Activated naive CD4-positive, alpha-beta T cell treated with anti-CD3 and anti-CD28 coated beads, Interleukin-2, amount 10 ng/mL, durations not matched to agents 7 days and 5 days (primary cell): Measurements from ENCODE around the gene ZNF205.
A peak's percentile ranks its signal among the peaks of the same experiment; 100 is the strongest.

ENCODE experiments used
- CTCF ChIA-PET: fragments of 350-600 bp; sonication (Branson Sonifier 250); formaldehyde crosslinking; loops from one replicate; lab custom pipeline; 2021; ENCODE audit warnings: antibody characterized with exemption; lab: Charles Lee
- DNase-seq: peaks from one replicate; pipeline ENCODE4 v3.0.0-alpha.2; 2020
- H3K27ac Mint-ChIP-seq: one replicate; pipeline ENCODE4 v1.8.0; 2021; ENCODE audit warnings: mild to moderate bottlenecking, moderate library complexity, mixed read lengths
- H3K27me3 Mint-ChIP-seq: one replicate; pipeline ENCODE4 v1.8.0; 2021; ENCODE audit warnings: mild to moderate bottlenecking, mixed read lengths
- H3K36me3 Mint-ChIP-seq: one replicate; pipeline ENCODE4 v1.8.0; 2021; ENCODE audit warnings: mixed read lengths
- H3K4me1 Mint-ChIP-seq: one replicate; pipeline ENCODE4 v1.8.0; 2021; ENCODE audit warnings: mixed read lengths
- H3K4me3 Mint-ChIP-seq: one replicate; pipeline ENCODE4 v1.8.0; 2021; ENCODE audit warnings: mild to moderate bottlenecking, moderate library complexity, mixed read lengths
- H3K9me3 Mint-ChIP-seq: one replicate; pipeline ENCODE4 v1.8.0; 2021; ENCODE audit warnings: mixed read lengths

ZNF205 gene

DNA sequence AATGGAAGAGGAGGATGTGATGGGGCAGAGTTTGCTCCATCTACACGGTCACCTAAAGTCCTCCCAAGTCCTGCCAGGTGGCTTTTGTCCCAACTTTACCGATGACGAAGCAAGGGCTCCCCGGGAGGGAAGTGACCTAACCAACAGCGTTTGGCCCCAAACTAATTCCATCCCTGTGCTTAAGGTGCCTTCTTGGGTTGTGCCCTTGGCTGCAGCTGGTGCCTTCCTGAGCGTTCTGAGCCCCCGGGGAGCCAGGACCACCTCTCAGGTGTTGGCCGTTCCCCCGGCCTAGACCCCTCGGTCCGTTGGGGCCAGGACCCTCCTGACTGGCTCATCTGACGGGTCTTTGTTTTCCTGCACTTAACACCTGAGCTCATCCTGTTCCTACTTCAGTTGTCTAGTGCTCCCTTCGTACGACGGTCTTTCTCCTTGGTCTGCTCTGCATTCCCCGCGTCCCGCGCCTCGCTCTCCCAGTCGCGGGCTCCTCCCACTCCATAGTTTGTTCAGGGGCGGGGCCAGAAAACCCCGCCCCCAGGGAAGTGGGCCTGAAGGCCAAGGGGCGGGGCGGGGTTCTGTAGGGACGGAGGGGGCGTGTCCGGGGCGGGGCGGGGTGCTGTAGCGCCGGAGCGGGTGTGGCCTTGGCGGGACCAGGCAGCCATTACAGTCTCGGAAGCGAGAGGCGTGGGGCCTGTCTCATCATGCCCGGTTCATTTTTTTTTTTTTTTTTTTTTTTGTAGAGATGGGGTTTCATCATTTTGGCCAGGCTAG, 12.5 kb upstream of the ZNF205 start:
- Mint-ChIP-seq H3K27ac (peak overlapping the region; percentile 78), H3K9me3 (no peaks in the 10 kb centered on the region), H3K4me3 (peak overlapping the region; percentile 73), H3K36me3 (no peaks in the 10 kb centered on the region), H3K27me3 (peaks cover 18% of the 10 kb centered on the region), H3K4me1 (peaks cover 79% of the 10 kb centered on the region)
- peak; percentile 95 for DNase-seq
- CTCF ChIA-PET = interaction anchor here (0.8 to 11.4 kb wide), 5 partner anchors 29 to 69 kb away, joined by 3 to 200 read pairs (median 11); partner anchors contain the start of gene IL32

DNA sequence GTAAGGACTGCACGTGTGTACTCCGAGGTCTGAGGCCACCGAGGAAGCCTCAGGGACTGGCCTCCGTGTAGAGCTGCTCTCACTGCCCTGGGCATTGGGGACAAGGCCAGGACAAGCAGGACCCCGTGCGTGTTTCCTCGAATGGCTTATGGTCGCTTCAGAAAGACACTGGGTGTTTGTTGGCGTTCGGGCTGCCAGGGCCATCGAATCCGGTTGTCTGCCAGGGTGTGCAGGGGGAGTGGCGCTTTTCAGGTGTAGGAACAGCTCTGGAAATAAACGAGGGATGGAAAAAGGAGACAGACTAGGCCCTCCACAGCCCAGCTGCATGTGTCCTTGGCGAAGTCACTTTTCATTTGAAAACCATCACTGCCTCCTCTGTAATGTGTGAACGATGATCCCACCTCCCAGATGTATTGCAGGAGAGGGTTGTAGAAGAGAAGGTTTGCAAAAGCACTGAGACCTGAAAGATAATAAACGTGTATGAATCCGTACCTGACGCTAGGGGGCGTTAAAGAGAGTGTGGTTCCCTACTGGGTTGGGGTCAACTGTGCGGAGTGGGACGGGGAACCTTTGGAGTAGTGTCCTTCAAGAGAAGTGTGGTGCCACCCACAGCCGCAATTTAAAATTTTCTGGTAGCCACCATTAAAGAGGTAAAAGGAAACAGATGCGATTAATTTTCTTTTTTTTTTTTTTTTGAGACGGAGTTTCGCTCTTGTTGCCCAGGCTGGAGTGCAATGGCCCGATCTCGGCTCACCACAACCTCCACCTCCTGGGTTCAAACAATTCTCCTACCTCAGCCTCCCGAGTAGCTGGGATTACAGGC, 11.2 kb upstream of the ZNF205 start:
- no peaks in the 10 kb centered on the region for H3K36me3 Mint-ChIP-seq
- H3K9me3 Mint-ChIP-seq = no peaks in the 10 kb centered on the region
- peak overlapping the region; percentile 93 for H3K27ac Mint-ChIP-seq
- peaks cover 80% of the 10 kb centered on the region for H3K4me1 Mint-ChIP-seq
- H3K27me3 Mint-ChIP-seq = peaks cover 18% of the 10 kb centered on the region
- DNase-seq = peak; percentile 67
- peak overlapping the region; percentile 74 for H3K4me3 Mint-ChIP-seq
- CTCF ChIA-PET = interaction anchor here (0.6 to 11.4 kb wide), 12 partner anchors 8 to 240 kb away, joined by 3 to 200 read pairs (median 4); no protein-coding TSS in a partner anchor

- DNase-seq = peak; percentile 62
- Mint-ChIP-seq H3K27me3 (peaks cover 18% of the 10 kb centered on the region), H3K27ac (peak overlapping the region; percentile 93), H3K4me3 (peak overlapping the region; percentile 74), H3K9me3 (no peaks in the 10 kb centered on the region), H3K4me1 (peaks cover 77% of the 10 kb centered on the region), H3K36me3 (no peaks in the 10 kb centered on the region)
- CTCF ChIA-PET = interaction anchor here (0.9 to 11.4 kb wide), 10 partner anchors 9 to 49 kb away, joined by 3 to 200 read pairs (median 5); no protein-coding TSS in a partner anchor
Observed at GRCh38 chr16:3101841-3102470, 10.4 kb upstream of the ZNF205 start.

GRCh38 chr16:3106205-3106928, 6.0 kb upstream of the ZNF205 start:
- H3K27me3 Mint-ChIP-seq = peaks cover 21% of the 10 kb centered on the region
- H3K36me3 Mint-ChIP-seq = no peaks in the 10 kb centered on the region
- H3K4me3 Mint-ChIP-seq = peak overlapping the region; percentile 71
- no peaks in the 10 kb centered on the region for H3K9me3 Mint-ChIP-seq
- peak overlapping the region; percentile 88 for H3K27ac Mint-ChIP-seq
- CTCF ChIA-PET = interaction anchor here (11.4 kb wide), 1 partner anchor 22 kb away, joined by 200 read pairs; no protein-coding TSS in a partner anchor
- peaks cover 48% of the 10 kb centered on the region for H3K4me1 Mint-ChIP-seq
- DNase-seq = peak; percentile 93

- Mint-ChIP-seq H3K36me3 (no peaks in the 10 kb centered on the region), H3K4me1 (peaks cover 5% of the 10 kb centered on the region), H3K4me3 (no peak overlapping the region), H3K27me3 (peaks cover 77% of the 10 kb centered on the region), H3K27ac (no peak overlapping the region), H3K9me3 (no peaks in the 10 kb centered on the region)
- DNase-seq = no peak
- CTCF ChIA-PET = interaction anchor here (1.1 to 3.1 kb wide), 2 partner anchors 11 to 16 kb away, joined by 3 to 14 read pairs; no protein-coding TSS in a partner anchor
Observed at GRCh38 chr16:3112881-3113574, 642 bp downstream of the ZNF205 start.

GRCh38 chr16:3113765-3114479, 1.5 kb downstream of the ZNF205 start:
- H3K9me3 Mint-ChIP-seq = no peaks in the 10 kb centered on the region
- CTCF ChIA-PET = interaction anchor here (1.1 to 3.1 kb wide), 2 partner anchors 12 to 15 kb away, joined by 3 to 14 read pairs; no protein-coding TSS in a partner anchor
- H3K36me3 Mint-ChIP-seq = no peaks in the 10 kb centered on the region
- H3K27me3 Mint-ChIP-seq = peaks cover 81% of the 10 kb centered on the region
- H3K4me1 Mint-ChIP-seq = peaks cover 5% of the 10 kb centered on the region
- no peak overlapping the region for H3K27ac Mint-ChIP-seq
- DNase-seq = no peak
- no peak overlapping the region for H3K4me3 Mint-ChIP-seq

GRCh38 chr16:3115003-3115402, 2.6 kb downstream of the ZNF205 start:
- H3K9me3 Mint-ChIP-seq = no peaks in the 10 kb centered on the region
- peaks cover 3% of the 10 kb centered on the region for H3K4me1 Mint-ChIP-seq
- CTCF ChIA-PET = no interaction called here

DNA sequence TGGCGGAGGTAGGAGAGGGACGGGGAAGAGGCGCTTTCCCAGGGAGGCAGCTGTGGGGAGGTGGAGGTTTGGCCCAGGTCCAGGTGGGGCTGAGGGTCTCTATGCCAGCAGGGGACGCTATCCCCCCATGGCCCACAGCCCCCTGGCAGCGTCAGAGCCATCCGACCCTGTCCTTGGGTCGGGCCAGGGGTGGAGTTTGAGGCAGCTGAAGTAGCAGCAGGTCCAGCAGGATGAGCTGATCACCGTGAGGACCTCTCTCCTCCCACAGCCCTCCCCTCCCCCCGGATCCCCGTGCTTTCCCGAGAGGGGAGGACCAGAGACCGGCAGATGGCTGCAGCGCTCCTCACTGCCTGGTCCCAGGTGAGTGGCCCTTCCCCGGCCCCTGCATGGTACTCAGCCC, 3.2 kb downstream of the ZNF205 start:
- peaks cover 3% of the 10 kb centered on the region for H3K4me1 Mint-ChIP-seq
- no peak overlapping the region for H3K27ac Mint-ChIP-seq
- no peaks in the 10 kb centered on the region for H3K9me3 Mint-ChIP-seq
- no peak overlapping the region for H3K4me3 Mint-ChIP-seq
- peaks cover 68% of the 10 kb centered on the region for H3K27me3 Mint-ChIP-seq
- H3K36me3 Mint-ChIP-seq = no peaks in the 10 kb centered on the region
- CTCF ChIA-PET = no interaction called here
- DNase-seq = no peak

More at GRCh38 chr16:3115003-3115402, 2.6 kb downstream of the ZNF205 start:
- DNase-seq = no peak
- Mint-ChIP-seq H3K36me3 (no peaks in the 10 kb centered on the region), H3K27ac (no peak overlapping the region), H3K27me3 (peaks cover 72% of the 10 kb centered on the region), H3K4me3 (no peak overlapping the region)

GRCh38 chr16:3118204-3118790, 5.9 kb downstream of the ZNF205 start:
- no peak for DNase-seq
- Mint-ChIP-seq H3K4me1 (peaks cover 7% of the 10 kb centered on the region), H3K27ac (no peak overlapping the region), H3K27me3 (peaks cover 50% of the 10 kb centered on the region), H3K9me3 (no peaks in the 10 kb centered on the region), H3K4me3 (no peak overlapping the region), H3K36me3 (no peaks in the 10 kb centered on the region)
- CTCF ChIA-PET = interaction anchor here (1.2 kb wide), 1 partner anchor 87 kb away, joined by 4 read pairs; no protein-coding TSS in a partner anchor

DNA sequence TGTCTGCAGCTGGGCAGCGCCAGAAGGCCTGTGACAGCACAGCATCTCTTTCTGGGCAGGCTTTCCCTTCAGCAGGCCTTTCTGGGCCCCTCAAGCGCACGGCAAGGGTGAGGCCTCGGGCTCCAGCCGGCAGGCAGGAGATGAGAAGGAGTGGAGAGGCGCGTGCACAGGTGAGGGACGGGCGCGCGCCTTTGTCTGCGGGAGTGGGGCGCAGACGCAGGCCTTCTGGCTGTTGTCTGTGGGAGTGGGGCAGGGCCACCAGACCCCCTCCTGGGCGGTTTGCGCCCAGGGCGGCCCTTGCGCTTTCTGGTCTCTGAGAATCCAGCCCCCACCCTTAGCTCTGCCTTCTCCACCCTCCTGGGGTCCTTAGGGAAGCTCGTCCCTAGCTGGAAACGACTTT, 6.5 kb downstream of the ZNF205 start:
- CTCF ChIA-PET = no interaction called here
- no peak overlapping the region for H3K4me3 Mint-ChIP-seq
- DNase-seq = no peak
- H3K9me3 Mint-ChIP-seq = no peaks in the 10 kb centered on the region
- H3K36me3 Mint-ChIP-seq = no peaks in the 10 kb centered on the region
- peaks cover 44% of the 10 kb centered on the region for H3K27me3 Mint-ChIP-seq
- H3K27ac Mint-ChIP-seq = no peak overlapping the region
- H3K4me1 Mint-ChIP-seq = peaks cover 12% of the 10 kb centered on the region

DNA sequence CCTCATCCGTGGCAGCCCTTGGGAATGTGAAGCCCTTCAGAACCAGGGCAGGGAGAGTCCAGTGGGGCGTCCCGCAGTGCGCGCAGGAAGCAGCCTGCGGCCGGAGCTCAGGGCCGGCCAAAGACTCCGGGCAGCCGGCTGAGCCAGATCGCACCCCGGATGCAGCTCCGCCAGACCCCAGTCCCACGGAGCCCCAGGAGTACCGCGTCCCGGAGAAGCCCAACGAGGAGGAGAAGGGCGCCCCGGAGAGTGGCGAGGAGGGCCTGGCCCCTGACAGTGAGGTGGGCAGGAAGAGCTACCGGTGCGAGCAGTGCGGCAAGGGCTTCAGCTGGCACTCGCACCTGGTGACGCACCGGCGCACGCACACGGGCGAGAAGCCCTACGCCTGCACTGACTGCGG, 6.9 kb downstream of the ZNF205 start:
- H3K4me3 Mint-ChIP-seq = no peak overlapping the region
- H3K4me1 Mint-ChIP-seq = peaks cover 13% of the 10 kb centered on the region
- peaks cover 40% of the 10 kb centered on the region for H3K27me3 Mint-ChIP-seq
- no peak overlapping the region for H3K27ac Mint-ChIP-seq
- H3K9me3 Mint-ChIP-seq = no peaks in the 10 kb centered on the region
- H3K36me3 Mint-ChIP-seq = no peaks in the 10 kb centered on the region
- CTCF ChIA-PET = interaction anchor here (1.2 kb wide), 1 partner anchor 17 kb away, joined by 3 read pairs; no protein-coding TSS in a partner anchor
- DNase-seq = no peak
